H9 (cell line): ENCODE data around the gene RUNX2. TPM values are rescaled to one million over a fixed set of nuclear protein-coding genes. Genes with fewer than 3 reads are reported as not detected.

Experiments
- DNase-seq: peaks from one replicate; pipeline ENCODE4 v3.0.0-alpha.2; 2017
- H2AFZ ChIP-seq: one replicate; pipeline ENCODE4 v1.6.1; 2013; ENCODE audit warnings: mild to moderate bottlenecking, low read length, control low read depth, moderate library complexity
- H2AK5ac ChIP-seq: 2 replicates; pipeline ENCODE4 v1.6.1; 2013; ENCODE audit warnings: low read length, control low read depth, mixed read lengths; ENCODE audit not compliant: insufficient read length
- H2BK120ac ChIP-seq: one replicate; pipeline ENCODE4 v1.6.1; 2013; ENCODE audit warnings: low read depth, mild to moderate bottlenecking, low read length, control low read depth, inconsistent platforms; ENCODE audit not compliant: poor library complexity, severe bottlenecking
- H2BK12ac ChIP-seq: 2 replicates; pipeline ENCODE4 v1.6.1; 2013; ENCODE audit warnings: low read length, control low read depth, mixed read lengths, low read depth; ENCODE audit not compliant: insufficient read length
- H2BK15ac ChIP-seq: 2 replicates; pipeline ENCODE4 v1.6.1; 2013; ENCODE audit warnings: low read depth, low read length, control low read depth
- H2BK20ac ChIP-seq: one replicate; pipeline ENCODE4 v1.6.1; 2013; ENCODE audit warnings: low read depth, mild to moderate bottlenecking, low read length, control low read depth, inconsistent platforms; ENCODE audit not compliant: poor library complexity, severe bottlenecking
- H2BK5ac ChIP-seq: 2 replicates; pipeline ENCODE4 v1.6.1; 2013; ENCODE audit warnings: low read length, control low read depth, mixed read lengths; ENCODE audit not compliant: insufficient read length
- H3K14ac ChIP-seq: 2 replicates; pipeline ENCODE4 v1.6.1; 2013; ENCODE audit warnings: low read length, control low read depth; ENCODE audit not compliant: insufficient read depth
- H3K18ac ChIP-seq: 2 replicates; pipeline ENCODE4 v1.6.1; 2013; ENCODE audit warnings: low read depth, mild to moderate bottlenecking, mixed read lengths, low read length, control low read depth; ENCODE audit not compliant: insufficient read length
- H3K23ac ChIP-seq: 2 replicates; pipeline ENCODE4 v1.6.1; 2013; ENCODE audit warnings: low read length, control low read depth, mixed read lengths, low read depth; ENCODE audit not compliant: insufficient read length
- H3K23me2 ChIP-seq: 2 replicates; pipeline ENCODE4 v1.6.1; 2013; ENCODE audit warnings: low read depth, mild to moderate bottlenecking, mixed read lengths, low read length, control low read depth; ENCODE audit not compliant: insufficient read length, poor library complexity, severe bottlenecking
- H3K27ac ChIP-seq: 2 replicates; pipeline ENCODE4 v1.5.1; 2013; ENCODE audit warnings: low read length, control low read depth, mixed read lengths, low read depth; ENCODE audit not compliant: insufficient read length
- H3K27me3 ChIP-seq: 2 replicates; pipeline ENCODE4 v1.6.1; 2013; ENCODE audit warnings: low read length, control low read depth, inconsistent platforms; ENCODE audit not compliant: insufficient read depth
- H3K4ac ChIP-seq: 2 replicates; pipeline ENCODE4 v1.6.1; 2013; ENCODE audit warnings: low read depth, mild to moderate bottlenecking, control low read depth, inconsistent platforms, low read length, moderate library complexity
- H3K4me1 ChIP-seq: 2 replicates; pipeline ENCODE4 v1.6.1; 2013; ENCODE audit warnings: low read length, control low read depth, inconsistent platforms; ENCODE audit not compliant: insufficient read depth
- H3K4me2 ChIP-seq: 2 replicates; pipeline ENCODE4 v1.6.1; 2013; ENCODE audit warnings: low read length, control low read depth, mixed read lengths; ENCODE audit not compliant: insufficient read length, insufficient read depth
- H3K56ac ChIP-seq: 2 replicates; pipeline ENCODE4 v1.6.1; 2013; ENCODE audit warnings: low read depth, mild to moderate bottlenecking, mixed read lengths, low read length, control low read depth; ENCODE audit not compliant: insufficient read length
- H3K79me1 ChIP-seq: 2 replicates; pipeline ENCODE4 v1.6.1; 2013; ENCODE audit warnings: low read depth, mild to moderate bottlenecking, moderate library complexity, low read length, control low read depth, inconsistent platforms; ENCODE audit not compliant: insufficient read depth, poor library complexity, severe bottlenecking
- H3K79me2 ChIP-seq: 2 replicates; pipeline ENCODE4 v1.6.1; 2013; ENCODE audit warnings: low read length, control low read depth, inconsistent platforms; ENCODE audit not compliant: insufficient read depth
- H3K9ac ChIP-seq: 2 replicates; pipeline ENCODE4 v1.6.1; 2013; ENCODE audit warnings: low read length, control low read depth, mixed read lengths; ENCODE audit not compliant: insufficient read length; ENCODE audit errors: extremely low read depth
- H3K9me3 ChIP-seq: one replicate; pipeline ENCODE4 v1.6.1; 2013; ENCODE audit warnings: low read depth, low read length, inconsistent platforms; ENCODE audit not compliant: control insufficient read depth
- H3T11ph ChIP-seq: one replicate; pipeline ENCODE4 v1.6.1; 2013; ENCODE audit warnings: mild to moderate bottlenecking, low read length, control low read depth, inconsistent platforms
- H4K20me1 ChIP-seq: one replicate; pipeline ENCODE4 v1.6.1; 2013; ENCODE audit not compliant: control insufficient read depth, insufficient read length, insufficient read depth
- H4K5ac ChIP-seq: 2 replicates; pipeline ENCODE4 v1.6.1; 2013; ENCODE audit warnings: low read depth, mild to moderate bottlenecking, mixed read lengths, low read length, control low read depth; ENCODE audit not compliant: insufficient read length
- H4K8ac ChIP-seq: replicated peaks from 2 replicates; pipeline ENCODE4 v1.6.1; 2013; ENCODE audit warnings: low read length, control low read depth, mixed read lengths, low read depth; ENCODE audit not compliant: insufficient read length
- H4K91ac ChIP-seq: 2 replicates; pipeline ENCODE4 v1.6.1; 2013; ENCODE audit warnings: low read depth, mild to moderate bottlenecking, moderate library complexity, mixed read lengths, low read length, control low read depth; ENCODE audit not compliant: insufficient read length
- H3K27ac Mint-ChIP-seq, 3 experiments: 2 replicates in 2 of 3; 3 replicates in 1 of 3; pipeline ENCODE4 v1.8.0; 2020 to 2021; ENCODE audit warnings: mixed read lengths in 3 of 3, mild to moderate bottlenecking in 1 of 3, moderate library complexity in 1 of 3
- H3K27me3 Mint-ChIP-seq: 2 replicates; pipeline ENCODE4 v1.8.0; 2021; ENCODE audit warnings: low read depth, mild to moderate bottlenecking, moderate library complexity, mixed read lengths
- H3K36me3 Mint-ChIP-seq, 3 experiments: 2 replicates in 2 of 3; 3 replicates in 1 of 3; pipeline ENCODE4 v1.8.0; 2020 to 2021; ENCODE audit warnings: low read depth in 3 of 3, mixed read lengths in 3 of 3; ENCODE audit not compliant: insufficient read depth in 1 of 3
- H3K4me1 Mint-ChIP-seq, 2 experiments: 2 replicates each; pipeline ENCODE4 v1.8.0; 2020; ENCODE audit warnings: mixed read lengths in 2 of 2
- H3K4me3 Mint-ChIP-seq, 2 experiments: 2 replicates in 1 of 2; 3 replicates in 1 of 2; pipeline ENCODE4 v1.8.0; 2020 to 2021; ENCODE audit warnings: mild to moderate bottlenecking in 2 of 2, mixed read lengths in 2 of 2, moderate library complexity in 1 of 2
- H3K9me3 Mint-ChIP-seq, 2 experiments: 2 replicates in 1 of 2; 3 replicates in 1 of 2; pipeline ENCODE4 v1.8.0; 2020; ENCODE audit warnings: mild to moderate bottlenecking in 2 of 2, mixed read lengths in 2 of 2, moderate library complexity in 1 of 2
- CTCF ChIP-seq: fragments of 200-600 bp; sonication (generic); conservative IDR thresholded peaks from 3 replicates; pipeline ENCODE4 v1.8.0; 2021; ENCODE audit warnings: antibody characterized with exemption, mild to moderate bottlenecking
- WGBS: extraction: QIAGEN DNeasy Blood & Tissue Kit; methylation state at CpG from one replicate; pipeline ENCODE4 v1.1.7; 2013; ENCODE audit warnings: missing lambda C conversion rate, low lambda C conversion rate, mixed read lengths; ENCODE audit not compliant: insufficient read length; ENCODE audit errors: extremely low coverage; 5-methylcytosine and 5-hydroxymethylcytosine counted together
- total RNA-seq: library from RNA; stranded (reverse); gene quantifications from 2 replicates; pipeline ENCODE4 v1.2.1, GENCODE V29; 2021

The RUNX2 gene
- total RNA-seq, 1 experiment from 2014 or later = 0.15 TPM

DNA sequence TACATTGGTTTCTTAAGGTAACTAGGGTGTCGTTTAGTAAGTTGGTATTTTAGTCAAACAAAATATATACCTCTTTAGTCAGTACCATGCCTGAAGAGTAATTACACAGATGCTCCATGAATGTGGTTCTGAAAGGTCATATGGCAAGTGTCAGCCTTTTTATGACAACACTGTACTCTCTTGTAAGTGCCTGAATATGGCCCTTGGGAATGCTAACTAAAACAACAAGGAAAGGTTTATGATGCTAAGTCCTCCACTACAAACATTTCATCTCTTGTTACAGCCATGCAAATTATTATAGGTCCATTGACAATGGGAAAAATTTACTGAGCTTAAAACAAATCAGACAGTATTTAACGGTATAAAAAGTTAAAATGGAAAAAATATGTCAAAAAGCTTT is 88.6 kb downstream of the RUNX2 start:
- H3K27me3 ChIP-seq = peaks cover 23% of the 10 kb centered on the region; the same call in 1 of the 2 replicates
- no peak overlapping the region for H4K8ac ChIP-seq
- no peak overlapping the region for H2BK120ac ChIP-seq
- no CpG with 5 or more reads among the region's 2 CpGs for WGBS
- TF ChIP-seq CTCF = no peak
- H3K4me2 ChIP-seq = no peak overlapping the region
- no peaks in the 10 kb centered on the region for H3K79me2 ChIP-seq
- no peaks in the 10 kb centered on the region for H4K20me1 ChIP-seq
- H2AFZ ChIP-seq = no peak overlapping the region
- no peaks in the 10 kb centered on the region; a peak in 1 of 5 replicates for H3K9me3 Mint-ChIP-seq
- no peaks in the 10 kb centered on the region for H3K79me1 ChIP-seq
- no peak overlapping the region for H2BK15ac ChIP-seq
- no peak overlapping the region for H3K4me3 Mint-ChIP-seq
- H4K5ac ChIP-seq = no peak overlapping the region
- no peak overlapping the region for H3K14ac ChIP-seq
- H3K36me3 Mint-ChIP-seq = no peaks in the 10 kb centered on the region
- H3K4me1 ChIP-seq = no peaks in the 10 kb centered on the region
- H3K4me1 Mint-ChIP-seq = peaks cover 23 to 24% of the 10 kb centered on the region in 2 experiments
- H2BK5ac ChIP-seq = no peak overlapping the region
- H2BK20ac ChIP-seq = no peak overlapping the region
- H3K4ac ChIP-seq = no peak overlapping the region
- H3K23me2 ChIP-seq = peaks cover 15% of the 10 kb centered on the region
- peaks cover 60% of the 10 kb centered on the region for H3K27me3 Mint-ChIP-seq
- H3K18ac ChIP-seq = no peak overlapping the region
- DNase-seq = no peak
- no peak overlapping the region for H2AK5ac ChIP-seq
- H2BK12ac ChIP-seq = no peak overlapping the region
- no peak overlapping the region for H3K23ac ChIP-seq
- no peak overlapping the region for H3K27ac Mint-ChIP-seq
- no peak overlapping the region for H3K9ac ChIP-seq
- no peak overlapping the region for H3K56ac ChIP-seq
- H3K9me3 ChIP-seq = no peaks in the 10 kb centered on the region
- no peak overlapping the region for H3T11ph ChIP-seq
- H4K91ac ChIP-seq = no peak overlapping the region
- no peak overlapping the region for H3K27ac ChIP-seq
